ENCODE data around the gene DEPDC5.

Gene DEPDC5

GRCh38 chr22:31734512-31734911 is 19.3 kb upstream of the DEPDC5 start:
- TF ChIP-seq SPI1 (IDR thresholded peaks at IDR 0.05; ENCODE audit: borderline replicate concordance, low read depth) (no peak), REST (IDR thresholded peaks at IDR 0.05; ENCODE audit: insufficient replicate concordance, low read depth) (no peak), CTCF (IDR thresholded peaks at IDR 0.05; ENCODE audit: insufficient read depth, low read length) (no peak), POLR2AphosphoS5 (IDR thresholded peaks at IDR 0.05; ENCODE audit: low read depth) (no peak), GABPA (IDR thresholded peaks at IDR 0.05; ENCODE audit: low read depth) (no peak)
- Histone ChIP-seq H3K4me3 (replicated peaks; ENCODE audit: insufficient read depth, low read length) (no peak overlapping the region), H3K27ac (replicated peaks) (no peak overlapping the region), H3K27me3 (ENCODE audit: insufficient read depth, poor library complexity, severe bottlenecking) (peaks cover 2% of the 10 kb centered on the region)
- no peak for DNase-seq (ENCODE audit: low read depth in 1 of 2, low spot score in 1 of 2)

GRCh38 chr22:31736458-31736857 is 17.4 kb upstream of the DEPDC5 start:
- Histone ChIP-seq H3K27ac (replicated peaks) (no peak overlapping the region), H3K4me3 (replicated peaks; ENCODE audit: insufficient read depth, low read length) (no peak overlapping the region), H3K27me3 (ENCODE audit: insufficient read depth, poor library complexity, severe bottlenecking) (peaks cover 2% of the 10 kb centered on the region)
- TF ChIP-seq SPI1 (IDR thresholded peaks at IDR 0.05; ENCODE audit: borderline replicate concordance, low read depth) (no peak), REST (IDR thresholded peaks at IDR 0.05; ENCODE audit: insufficient replicate concordance, low read depth) (no peak), GABPA (IDR thresholded peaks at IDR 0.05; ENCODE audit: low read depth) (no peak), POLR2AphosphoS5 (IDR thresholded peaks at IDR 0.05; ENCODE audit: low read depth) (no peak), CTCF (IDR thresholded peaks at IDR 0.05; ENCODE audit: insufficient read depth, low read length) (no peak)
- DNase-seq (ENCODE audit: low read depth in 1 of 2, low spot score in 1 of 2): no peak

GRCh38 chr22:31737932-31738331 is 15.9 kb upstream of the DEPDC5 start:
- Histone ChIP-seq H3K4me3 (replicated peaks; ENCODE audit: insufficient read depth, low read length) (no peak overlapping the region), H3K27me3 (ENCODE audit: insufficient read depth, poor library complexity, severe bottlenecking) (peaks cover 2% of the 10 kb centered on the region), H3K27ac (replicated peaks) (no peak overlapping the region)
- TF ChIP-seq SPI1 (IDR thresholded peaks at IDR 0.05; ENCODE audit: borderline replicate concordance, low read depth) (no peak), GABPA (IDR thresholded peaks at IDR 0.05; ENCODE audit: low read depth) (no peak), CTCF (IDR thresholded peaks at IDR 0.05; ENCODE audit: insufficient read depth, low read length) (no peak), POLR2AphosphoS5 (IDR thresholded peaks at IDR 0.05; ENCODE audit: low read depth) (no peak), REST (IDR thresholded peaks at IDR 0.05; ENCODE audit: insufficient replicate concordance, low read depth) (no peak)
- no peak for DNase-seq (ENCODE audit: low read depth in 1 of 2, low spot score in 1 of 2)
